D341Med (cell line): ENCODE measurements around the gene OR51E1.

Source experiments
- DNase-seq: peaks from one replicate; pipeline ENCODE4 v3.0.0; 2012; ENCODE audit warnings: low spot score

OR51E1 gene

DNA sequence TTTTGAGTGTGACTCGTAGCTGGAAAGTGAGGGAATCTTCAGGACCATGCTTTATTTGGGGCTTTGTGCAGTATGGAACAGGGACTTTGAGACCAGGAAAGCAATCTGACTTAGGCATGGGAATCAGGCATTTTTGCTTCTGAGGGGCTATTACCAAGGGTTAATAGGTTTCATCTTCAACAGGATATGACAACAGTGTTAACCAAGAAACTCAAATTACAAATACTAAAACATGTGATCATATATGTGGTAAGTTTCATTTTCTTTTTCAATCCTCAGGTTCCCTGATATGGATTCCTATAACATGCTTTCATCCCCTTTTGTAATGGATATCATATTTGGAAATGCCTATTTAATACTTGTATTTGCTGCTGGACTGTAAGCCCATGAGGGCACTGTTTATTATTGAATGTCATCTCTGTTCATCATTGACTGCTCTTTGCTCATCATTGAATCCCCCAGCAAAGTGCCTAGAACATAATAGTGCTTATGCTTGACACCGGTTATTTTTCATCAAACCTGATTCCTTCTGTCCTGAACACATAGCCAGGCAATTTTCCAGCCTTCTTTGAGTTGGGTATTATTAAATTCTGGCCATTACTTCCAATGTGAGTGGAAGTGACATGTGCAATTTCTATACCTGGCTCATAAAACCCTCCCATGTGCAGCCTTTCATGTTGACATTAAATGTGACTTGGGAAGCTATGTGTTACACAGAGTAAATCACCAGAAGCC is 11.0 kb downstream of the OR51E1 start:
- DNase-seq, result no peak

- no peak for DNase-seq
Observed at GRCh38 chr11:4658629-4659445, 15.1 kb downstream of the OR51E1 start.

GRCh38 chr11:4662876-4663275 is 19.1 kb downstream of the OR51E1 start:
- no peak for DNase-seq

- DNase-seq, result no peak
Observed at GRCh38 chr11:4664183-4664582, 20.4 kb downstream of the OR51E1 start.

GRCh38 chr11:4664786-4665185 is 21.0 kb downstream of the OR51E1 start:
- no peak for DNase-seq

DNA sequence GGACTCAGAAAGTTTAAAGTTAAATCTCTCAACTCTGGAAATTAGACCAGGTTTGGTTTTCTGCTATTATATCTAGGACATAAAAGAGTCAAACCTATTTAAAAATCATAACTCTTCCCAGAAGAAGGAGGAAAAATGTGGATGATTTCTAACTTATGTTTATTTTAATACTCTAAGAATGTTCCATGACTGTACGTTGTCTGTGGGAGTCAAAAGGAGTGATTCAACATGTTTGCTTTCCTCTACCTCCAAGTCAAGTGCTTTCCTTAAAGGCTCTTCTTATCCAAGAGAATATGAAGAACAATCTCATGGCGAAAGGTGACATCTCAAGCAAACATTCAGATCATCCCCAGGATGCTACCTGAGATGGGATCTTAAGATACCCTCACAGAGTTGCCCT is 21.6 kb downstream of the OR51E1 start:
- DNase-seq, result no peak

DNA sequence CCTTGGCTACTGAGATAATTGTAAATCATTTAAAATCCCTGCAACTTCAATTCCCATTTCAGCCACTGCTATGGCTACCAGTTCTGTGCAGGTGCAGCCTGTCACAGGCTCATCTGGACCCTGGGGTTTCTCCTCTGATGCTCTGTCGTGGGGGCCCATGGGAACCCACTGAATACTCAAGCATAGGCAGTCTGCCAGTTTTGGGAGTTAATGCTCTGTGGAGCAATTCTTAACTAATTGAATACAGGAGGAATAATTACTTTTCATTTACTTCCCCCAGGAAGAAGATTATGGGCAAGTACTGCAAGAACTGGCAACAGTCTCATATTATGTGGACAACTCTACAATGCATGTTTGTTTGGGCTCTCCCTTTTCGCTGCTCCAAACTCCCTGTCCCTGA is 28.0 kb downstream of the OR51E1 start:
- DNase-seq, result no peak

GRCh38 chr11:4672470-4672869 is 28.7 kb downstream of the OR51E1 start:
- no peak for DNase-seq

- no peak for DNase-seq
Observed at GRCh38 chr11:4673781-4674180, 30.0 kb downstream of the OR51E1 start.

- DNase-seq, result no peak
Observed at GRCh38 chr11:4677948-4678347, 34.2 kb downstream of the OR51E1 start.

DNA sequence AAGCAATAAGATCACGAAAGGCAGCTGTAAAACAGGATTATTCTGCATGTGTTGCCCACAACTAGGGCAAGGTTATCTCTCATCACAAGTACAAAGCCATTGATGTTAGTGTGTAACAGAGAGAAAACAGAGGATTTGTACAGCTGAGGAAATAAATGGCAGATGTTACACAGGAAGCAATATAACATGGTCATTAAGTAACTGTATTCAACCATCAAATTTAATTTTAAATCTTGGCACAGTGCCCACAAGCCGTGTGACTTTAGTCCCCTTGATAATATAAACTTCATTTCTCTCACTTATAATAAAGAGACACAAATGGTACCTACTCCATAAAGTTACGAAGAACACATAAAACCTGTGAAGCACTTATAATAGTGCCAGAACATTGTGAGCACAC is 36.6 kb downstream of the OR51E1 start:
- DNase-seq, result no peak

GRCh38 chr11:4682623-4683419 is 39.0 kb downstream of the OR51E1 start:
- no peak for DNase-seq

DNA sequence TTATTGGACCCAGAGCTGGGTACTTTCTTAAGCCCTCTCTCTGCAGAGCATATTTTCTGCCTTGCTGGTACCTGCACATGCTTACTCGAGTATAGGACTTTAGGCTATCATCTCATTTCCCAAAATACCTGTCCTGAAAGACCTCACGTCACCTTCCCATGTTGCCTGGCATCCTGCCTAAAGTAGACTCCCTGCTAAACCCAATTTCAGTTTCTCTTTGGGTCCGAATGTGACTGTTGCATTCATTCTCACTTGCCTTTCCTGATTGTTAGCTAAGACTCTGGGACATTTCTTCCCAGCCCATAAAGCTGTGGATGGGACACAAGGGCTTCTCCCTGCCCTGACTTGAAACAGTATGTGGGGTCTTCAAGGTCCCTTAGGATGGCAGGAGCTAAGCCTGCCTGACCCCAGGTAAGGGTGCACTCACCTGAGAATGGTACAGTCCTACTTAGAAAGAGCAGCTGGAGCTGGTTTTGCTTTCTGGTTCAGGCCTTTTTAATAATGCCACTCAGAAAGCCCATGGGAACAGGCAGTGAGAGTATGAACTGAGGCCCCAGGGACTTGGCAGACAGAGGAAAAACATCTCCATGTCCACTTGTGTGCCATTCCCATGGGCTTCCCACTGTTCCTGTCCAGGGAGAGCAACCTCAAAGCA is 41.0 kb downstream of the OR51E1 start:
- no peak for DNase-seq

DNA sequence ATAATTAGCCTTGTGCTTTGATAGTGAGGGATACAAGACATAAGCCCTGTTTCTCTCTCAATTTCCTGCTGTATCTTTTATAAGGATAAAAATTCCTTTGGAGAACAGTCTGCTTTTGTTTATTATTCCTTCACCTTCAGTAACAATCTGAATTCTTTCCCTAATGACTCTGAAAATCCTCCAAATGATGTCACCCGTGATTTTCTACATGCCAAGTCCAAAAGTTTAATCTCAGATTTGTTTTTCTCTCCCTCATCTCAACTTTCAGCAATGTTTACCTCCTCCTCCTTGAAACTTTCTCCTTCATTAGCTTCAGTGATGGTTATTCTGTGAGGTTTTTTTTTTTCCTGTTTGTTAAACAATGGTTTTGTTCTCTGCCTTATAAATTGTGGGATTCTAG is 51.7 kb downstream of the OR51E1 start:
- DNase-seq, result no peak

DNA sequence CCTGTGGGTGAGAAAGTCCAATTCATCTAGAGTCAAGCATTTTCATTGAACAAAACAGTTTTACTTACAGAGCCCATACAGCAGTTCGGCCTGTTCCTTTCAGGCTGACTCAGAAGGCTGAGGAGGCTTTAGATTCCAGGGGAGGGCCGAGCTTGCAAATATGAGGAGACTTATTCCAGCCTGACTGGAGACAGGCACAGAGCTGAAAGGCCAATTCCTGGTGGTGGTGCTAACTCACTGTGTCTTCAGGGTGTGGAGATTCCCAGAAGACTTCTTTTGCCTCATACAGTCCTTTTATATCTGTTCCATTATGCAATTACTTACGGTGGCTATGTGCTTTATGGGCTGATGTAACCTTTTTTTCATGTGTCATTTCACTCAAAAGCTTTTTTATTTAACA is 53.8 kb downstream of the OR51E1 start, which contains the start of gene OR51E2:
TSS of gene OR51E2 (minus strand) at position 269 of the 400 bp plus-strand sequence. CDS start 15,142 bp downstream, outside the sequence.
- DNase-seq, result no peak

GRCh38 chr11:4699697-4700435 is 56.1 kb downstream of the OR51E1 start:
- no peak for DNase-seq

- no peak for DNase-seq
Observed at GRCh38 chr11:4700436-4700820, 56.6 kb downstream of the OR51E1 start.

- DNase-seq, result no peak
Observed at GRCh38 chr11:4704054-4704789, 60.4 kb downstream of the OR51E1 start, which contains the start of gene MMP26. TSS of gene MMP26 (plus strand) at chr11:4704784.

- DNase-seq, result no peak
Observed at GRCh38 chr11:4704790-4705334, 61.1 kb downstream of the OR51E1 start.
